GM12878 (cell line): Measurements from ENCODE around the gene PRDM16. TPM values are rescaled to one million over a fixed set of nuclear protein-coding genes. Genes with fewer than 3 reads are reported as not detected.

Experiments used
- ATAC-seq: fragments of 200-7000 bp; cut with Tn5 transposase; 3 replicates; pipeline ENCODE4 v1.9.1; 2020; ENCODE audit warnings: mild to moderate bottlenecking, moderate library complexity
- BruUV-seq: library from RNA; stranded (reverse); fragments of 400-500 nt; replicated peaks from 2 replicates; lab custom pipeline; 2021; lab: Mats Ljungman, UMichigan
- CTCF ChIA-PET: fragments of 300-600 bp; sonication (Branson Sonifier 250); formaldehyde crosslinking; extraction: SDS; loops from one replicate; lab custom pipeline; 2021; ENCODE audit warnings: inconsistent platforms; lab: Yijun Ruan, JAX
- POLR2A ChIA-PET: fragments of 350-600 bp; formaldehyde crosslinking; extraction: SDS; loops from one replicate; lab custom pipeline; 2021; ENCODE audit warnings: inconsistent platforms; lab: Charles Lee
- RAD21 ChIA-PET: fragments of 300-600 bp; sonication (Branson Sonifier 250); formaldehyde crosslinking; loops from one replicate; lab custom pipeline; 2023; ENCODE audit warnings: antibody characterized with exemption; ENCODE audit not compliant: unreplicated experiment; lab: Charles Lee
- SMC1A ChIA-PET: fragments of 300-600 bp; sonication (Branson Sonifier 250); formaldehyde crosslinking; loops from one replicate; lab custom pipeline; 2023; ENCODE audit not compliant: unreplicated experiment, uncharacterized antibody; lab: Charles Lee
- DNase-seq: peaks from one replicate; pipeline ENCODE4 v3.0.0-alpha.2; 2011; ENCODE audit warnings: low read depth, low spot score
- FAIRE-seq: peaks from 3 replicates; lab custom pipeline; 2011; peaks lifted over from hg19 to GRCh38; lab: Jason Lieb, UNC
- H2AFZ ChIP-seq: 2 replicates; pipeline ENCODE4 v1.6.0; 2011; ENCODE audit warnings: low read depth, low read length, control low read depth; ENCODE audit not compliant: control insufficient read depth
- H3K27ac ChIP-seq: 2 replicates; pipeline ENCODE4 v1.5.1; 2011; ENCODE audit warnings: control low read depth; ENCODE audit not compliant: control insufficient read depth, insufficient read depth
- H3K27me3 ChIP-seq, 2 experiments: replicated peaks in 1 of 2; 2 replicates each; pipeline versions ENCODE4 v1.6.0 to v1.6.1; 2011; ENCODE audit warnings: low read length in 1 of 2; ENCODE audit not compliant: control insufficient read depth in 2 of 2, insufficient read depth in 2 of 2
- H3K36me3 ChIP-seq, 2 experiments: 2 replicates each; pipeline ENCODE4 v1.5.1; 2011; ENCODE audit warnings: low read length in 1 of 2; ENCODE audit not compliant: control insufficient read depth in 2 of 2, insufficient read depth in 2 of 2
- H3K4me1 ChIP-seq: 2 replicates; pipeline ENCODE4 v1.6.1; 2011; ENCODE audit warnings: mild to moderate bottlenecking, low read length, moderate library complexity, mixed read lengths; ENCODE audit not compliant: control insufficient read depth, insufficient read depth
- H3K4me2 ChIP-seq: 2 replicates; pipeline ENCODE4 v1.6.0; 2011; ENCODE audit warnings: control low read depth; ENCODE audit not compliant: control insufficient read depth, insufficient read depth
- H3K4me3 ChIP-seq: fragments of 200-600 bp; sonication (generic); 2 replicates; pipeline ENCODE4 v1.5.1; 2016
- H3K79me2 ChIP-seq: 2 replicates; pipeline ENCODE4 v1.6.0; 2011; ENCODE audit warnings: low read length; ENCODE audit not compliant: control insufficient read depth, insufficient read depth
- H3K9ac ChIP-seq: 2 replicates; pipeline ENCODE4 v1.8.0; 2011; ENCODE audit warnings: low read length, control low read depth, mixed read lengths; ENCODE audit not compliant: control insufficient read depth, insufficient read depth
- H3K9me3 ChIP-seq: replicated peaks from 3 replicates; pipeline ENCODE4 v1.5.1; 2011; ENCODE audit warnings: mild to moderate bottlenecking, low read length; ENCODE audit not compliant: control insufficient read depth, insufficient read depth
- H4K20me1 ChIP-seq: 2 replicates; pipeline ENCODE4 v1.6.0; 2011; ENCODE audit not compliant: control insufficient read depth, insufficient read depth
- ATF2 ChIP-seq: IDR thresholded peaks from 2 replicates; pipeline ENCODE4 v1.6.1; 2012; ENCODE audit warnings: low read length, inconsistent platforms
- ATF3 ChIP-seq: IDR thresholded peaks from 2 replicates; pipeline ENCODE4 v1.6.1; 2011; ENCODE audit warnings: low read depth, mild to moderate bottlenecking, low read length, moderate library complexity, borderline replicate concordance; ENCODE audit errors: extremely low read depth
- BMI1 ChIP-seq: fragments of 450-650 bp; IDR thresholded peaks from 2 replicates; pipeline ENCODE4 v1.6.1; 2016; ENCODE audit warnings: mild to moderate bottlenecking, moderate library complexity, borderline replicate concordance
- BRCA1 ChIP-seq: IDR thresholded peaks from 2 replicates; pipeline ENCODE4 v1.6.1; 2011; ENCODE audit warnings: low read depth, low read length, improper control_type of control experiment
- CREB1 ChIP-seq: IDR thresholded peaks from 2 replicates; pipeline ENCODE4 v1.6.1; 2012; ENCODE audit warnings: low read depth, mild to moderate bottlenecking, inconsistent platforms
- CREM ChIP-seq: IDR thresholded peaks from 2 replicates; pipeline ENCODE4 v1.6.1; 2014; ENCODE audit warnings: antibody characterized with exemption, low read depth
- FOS ChIP-seq: IDR thresholded peaks from 3 replicates; pipeline ENCODE4 v1.6.1; 2011; ENCODE audit warnings: borderline replicate concordance; ENCODE audit not compliant: insufficient read length; ENCODE audit errors: extremely low read depth
- GATAD2B ChIP-seq: fragments of 450-650 bp; conservative IDR thresholded peaks from 2 replicates; pipeline ENCODE4 v1.6.1; 2017; ENCODE audit warnings: low read depth, mild to moderate bottlenecking, moderate library complexity
- PAX5 ChIP-seq: IDR thresholded peaks from 2 replicates; pipeline ENCODE4 v1.6.1; 2011; ENCODE audit warnings: low read depth, low read length, borderline replicate concordance
- PAX8 ChIP-seq: fragments of 450-650 bp; IDR thresholded peaks from 2 replicates; pipeline ENCODE4 v1.6.1; 2017; ENCODE audit warnings: mild to moderate bottlenecking, moderate library complexity
- PML ChIP-seq: IDR thresholded peaks from 2 replicates; pipeline ENCODE4 v1.6.1; 2012; ENCODE audit warnings: low read length, inconsistent platforms
- SREBF1 ChIP-seq: IDR thresholded peaks from 2 replicates; pipeline ENCODE4 v1.6.1; 2012; ENCODE audit warnings: mild to moderate bottlenecking, low read length
- SRF ChIP-seq, 2 experiments: IDR thresholded peaks; 2 replicates each; pipeline ENCODE4 v1.6.1; 2011; ENCODE audit warnings: low read depth in 2 of 2, low read length in 2 of 2, mild to moderate bottlenecking in 1 of 2, moderate library complexity in 1 of 2
- STAT3 ChIP-seq: IDR thresholded peaks from 2 replicates; pipeline ENCODE4 v1.6.1; 2011; ENCODE audit warnings: low read depth, low read length, improper control_type of control experiment
- TCF7 ChIP-seq: IDR thresholded peaks from 2 replicates; pipeline ENCODE4 v1.6.1; 2014; ENCODE audit warnings: antibody characterized with exemption, borderline replicate concordance
- ZZZ3 ChIP-seq: IDR thresholded peaks from 2 replicates; pipeline ENCODE4 v1.6.1; 2011; ENCODE audit warnings: low read depth; ENCODE audit not compliant: control insufficient read depth, insufficient read length
- WGBS: methylation state at CpG from one replicate; pipeline ENCODE4 v1.1.6; 2016; ENCODE audit warnings: low lambda C conversion rate; ENCODE audit not compliant: insufficient replicate concordance, insufficient coverage; ENCODE audit errors: missing lambda C conversion rate; 5-methylcytosine and 5-hydroxymethylcytosine counted together
- in situ Hi-C: fragments of 300-500 bp; cut with MboI; formaldehyde crosslinking; loops from 9 replicates; pipeline ENCODE4 v1.14.3; 2018; ENCODE audit warnings: mixed read lengths
- intact Hi-C: fragments of 100-400 bp; cut with micrococcal nuclease; formaldehyde crosslinking; loops from one replicate; pipeline ENCODE4 v1.14.2; 2022; ENCODE audit not compliant: unreplicated experiment
- polyA plus RNA-seq, 11 experiments: library from polyadenylated mRNA; depleted of rRNA in 4 of 11; unstranded in 6 of 11; stranded (reverse) in 5 of 11; fragments of >200 nt; fragmentation: Nextera tagmentation in 4 of 11; fragmentation: Illumina TruSeq in 1 of 11; extraction: Ambion mirVana in 4 of 11; extraction: Trizol in 1 of 11; gene quantifications; 1 replicate in 1 of 11; 2 replicates in 10 of 11; pipeline versions ENCODE4 v1.2.1 to v1.2.3, GENCODE V29; 2011 to 2016; ENCODE audit warnings: inconsistent platforms in 2 of 11, missing spikeins in 2 of 11, low read depth in 1 of 11
- total RNA-seq, 4 experiments: library from RNA; depleted of rRNA in 3 of 4; stranded (reverse); fragments of >200 nt in 3 of 4; fragmentation: Illumina TruSeq in 1 of 4; extraction: Trizol in 1 of 4; gene quantifications; 2 replicates each; pipeline versions ENCODE4 v1.2.1 to v1.2.3, GENCODE V29; 2013 to 2021
- TF ChIP-seq, protein P1 (sequence below): fragments of 450-650 bp; IDR thresholded peaks from 2 replicates; pipeline ENCODE4 v1.6.1; 2017; ENCODE audit warnings: antibody characterized with exemption, mild to moderate bottlenecking, moderate library complexity

The PRDM16 gene
- total and polyA plus RNA-seq, 10 of the 15 experiments (the other 5 are each of a cell fraction or from before 2014, with no cell fraction given) = 0.03 TPM; not detected in 9

DNA sequence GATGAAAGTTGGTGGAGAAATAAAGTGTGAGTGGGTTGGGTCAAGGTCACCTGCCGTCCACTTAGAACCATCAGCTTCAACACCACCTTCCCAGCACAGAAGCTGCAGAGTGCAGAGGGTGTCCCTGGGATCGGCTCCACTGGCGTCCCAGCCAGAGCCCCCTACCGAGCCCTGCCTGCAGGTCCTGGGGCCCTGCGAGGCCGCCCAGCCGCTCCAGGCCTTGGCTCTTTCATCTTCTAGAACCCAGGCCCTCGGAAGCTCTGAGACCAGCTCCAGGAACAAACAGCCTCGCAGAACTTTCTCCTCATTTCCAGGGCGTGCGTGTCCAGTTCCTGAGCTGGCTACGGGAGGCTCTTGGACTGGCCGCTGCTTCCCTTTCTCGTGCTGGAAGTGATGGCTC, 166.0 kb downstream of the PRDM16 start:
- Histone ChIP-seq H2AFZ (no peak overlapping the region), H3K9ac (no peak overlapping the region), H3K4me2 (no peak overlapping the region), H3K27me3 (no peaks in the 10 kb centered on the region), H3K9me3 (no peaks in the 10 kb centered on the region), H3K4me1 (no peaks in the 10 kb centered on the region), H3K27ac (no peak overlapping the region), H3K4me3 (no peak overlapping the region), H4K20me1 (no peaks in the 10 kb centered on the region), H3K79me2 (no peaks in the 10 kb centered on the region), H3K36me3 (no peaks in the 10 kb centered on the region)
- no peak for TF ChIP-seq ATF3
- no peak for TF ChIP-seq PAX5
- no peak for TF ChIP-seq FOS
- TF ChIP-seq ATF2 = no peak
- TF ChIP-seq CREM = no peak
- TF ChIP-seq PAX8 = no peak
- no peak for TF ChIP-seq BRCA1
- no peak for TF ChIP-seq ZZZ3
- TF ChIP-seq BMI1 = no peak
- TF ChIP-seq, protein P1, sequence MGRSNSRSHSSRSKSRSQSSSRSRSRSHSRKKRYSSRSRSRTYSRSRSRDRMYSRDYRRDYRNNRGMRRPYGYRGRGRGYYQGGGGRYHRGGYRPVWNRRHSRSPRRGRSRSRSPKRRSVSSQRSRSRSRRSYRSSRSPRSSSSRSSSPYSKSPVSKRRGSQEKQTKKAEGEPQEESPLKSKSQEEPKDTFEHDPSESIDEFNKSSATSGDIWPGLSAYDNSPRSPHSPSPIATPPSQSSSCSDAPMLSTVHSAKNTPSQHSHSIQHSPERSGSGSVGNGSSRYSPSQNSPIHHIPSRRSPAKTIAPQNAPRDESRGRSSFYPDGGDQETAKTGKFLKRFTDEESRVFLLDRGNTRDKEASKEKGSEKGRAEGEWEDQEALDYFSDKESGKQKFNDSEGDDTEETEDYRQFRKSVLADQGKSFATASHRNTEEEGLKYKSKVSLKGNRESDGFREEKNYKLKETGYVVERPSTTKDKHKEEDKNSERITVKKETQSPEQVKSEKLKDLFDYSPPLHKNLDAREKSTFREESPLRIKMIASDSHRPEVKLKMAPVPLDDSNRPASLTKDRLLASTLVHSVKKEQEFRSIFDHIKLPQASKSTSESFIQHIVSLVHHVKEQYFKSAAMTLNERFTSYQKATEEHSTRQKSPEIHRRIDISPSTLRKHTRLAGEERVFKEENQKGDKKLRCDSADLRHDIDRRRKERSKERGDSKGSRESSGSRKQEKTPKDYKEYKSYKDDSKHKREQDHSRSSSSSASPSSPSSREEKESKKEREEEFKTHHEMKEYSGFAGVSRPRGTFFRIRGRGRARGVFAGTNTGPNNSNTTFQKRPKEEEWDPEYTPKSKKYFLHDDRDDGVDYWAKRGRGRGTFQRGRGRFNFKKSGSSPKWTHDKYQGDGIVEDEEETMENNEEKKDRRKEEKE = no peak
- no peak for TF ChIP-seq STAT3
- no peak for TF ChIP-seq SREBF1
- TF ChIP-seq TCF7 = no peak
- TF ChIP-seq CREB1 = no peak
- no peak for TF ChIP-seq GATAD2B
- no peak for TF ChIP-seq PML
- TF ChIP-seq SRF (IDR thresholded peaks at IDR 0.05; ENCODE audit: low read depth in 2 of 2, low read length in 2 of 2) = no peak
- ChIA-PET SMC1A (no interaction called here), POLR2A (no interaction called here), CTCF (no interaction called here), RAD21 (no interaction called here)
- intact Hi-C loops (no loop called here), in situ Hi-C loops (no loop called here)
- WGBS = 49% methylated on average over 14 of the region's 14 CpGs
- BruUV-seq = no TSS peak
- ATAC-seq (no peak), FAIRE-seq (no peak), DNase-seq (no peak)
